H9 (cell line): ENCODE results near the gene BIRC6. TPM values are rescaled to one million over a fixed set of nuclear protein-coding genes. Genes with fewer than 3 reads are reported as not detected.

Experiments
- DNase-seq: peaks from one replicate; pipeline ENCODE4 v3.0.0-alpha.2; 2017
- H2AFZ ChIP-seq: one replicate; pipeline ENCODE4 v1.6.1; 2013; ENCODE audit warnings: mild to moderate bottlenecking, low read length, control low read depth, moderate library complexity
- H2AK5ac ChIP-seq: 2 replicates; pipeline ENCODE4 v1.6.1; 2013; ENCODE audit warnings: low read length, control low read depth, mixed read lengths; ENCODE audit not compliant: insufficient read length
- H2BK120ac ChIP-seq: one replicate; pipeline ENCODE4 v1.6.1; 2013; ENCODE audit warnings: low read depth, mild to moderate bottlenecking, low read length, control low read depth, inconsistent platforms; ENCODE audit not compliant: poor library complexity, severe bottlenecking
- H2BK12ac ChIP-seq: 2 replicates; pipeline ENCODE4 v1.6.1; 2013; ENCODE audit warnings: low read length, control low read depth, mixed read lengths, low read depth; ENCODE audit not compliant: insufficient read length
- H2BK15ac ChIP-seq: 2 replicates; pipeline ENCODE4 v1.6.1; 2013; ENCODE audit warnings: low read depth, low read length, control low read depth
- H2BK20ac ChIP-seq: one replicate; pipeline ENCODE4 v1.6.1; 2013; ENCODE audit warnings: low read depth, mild to moderate bottlenecking, low read length, control low read depth, inconsistent platforms; ENCODE audit not compliant: poor library complexity, severe bottlenecking
- H2BK5ac ChIP-seq: 2 replicates; pipeline ENCODE4 v1.6.1; 2013; ENCODE audit warnings: low read length, control low read depth, mixed read lengths; ENCODE audit not compliant: insufficient read length
- H3K14ac ChIP-seq: 2 replicates; pipeline ENCODE4 v1.6.1; 2013; ENCODE audit warnings: low read length, control low read depth; ENCODE audit not compliant: insufficient read depth
- H3K18ac ChIP-seq: 2 replicates; pipeline ENCODE4 v1.6.1; 2013; ENCODE audit warnings: low read depth, mild to moderate bottlenecking, mixed read lengths, low read length, control low read depth; ENCODE audit not compliant: insufficient read length
- H3K23ac ChIP-seq: 2 replicates; pipeline ENCODE4 v1.6.1; 2013; ENCODE audit warnings: low read length, control low read depth, mixed read lengths, low read depth; ENCODE audit not compliant: insufficient read length
- H3K23me2 ChIP-seq: 2 replicates; pipeline ENCODE4 v1.6.1; 2013; ENCODE audit warnings: low read depth, mild to moderate bottlenecking, mixed read lengths, low read length, control low read depth; ENCODE audit not compliant: insufficient read length, poor library complexity, severe bottlenecking
- H3K27ac ChIP-seq: 2 replicates; pipeline ENCODE4 v1.5.1; 2013; ENCODE audit warnings: low read length, control low read depth, mixed read lengths, low read depth; ENCODE audit not compliant: insufficient read length
- H3K27me3 ChIP-seq: 2 replicates; pipeline ENCODE4 v1.6.1; 2013; ENCODE audit warnings: low read length, control low read depth, inconsistent platforms; ENCODE audit not compliant: insufficient read depth
- H3K4ac ChIP-seq: 2 replicates; pipeline ENCODE4 v1.6.1; 2013; ENCODE audit warnings: low read depth, mild to moderate bottlenecking, control low read depth, inconsistent platforms, low read length, moderate library complexity
- H3K4me1 ChIP-seq: 2 replicates; pipeline ENCODE4 v1.6.1; 2013; ENCODE audit warnings: low read length, control low read depth, inconsistent platforms; ENCODE audit not compliant: insufficient read depth
- H3K4me2 ChIP-seq: 2 replicates; pipeline ENCODE4 v1.6.1; 2013; ENCODE audit warnings: low read length, control low read depth, mixed read lengths; ENCODE audit not compliant: insufficient read length, insufficient read depth
- H3K56ac ChIP-seq: 2 replicates; pipeline ENCODE4 v1.6.1; 2013; ENCODE audit warnings: low read depth, mild to moderate bottlenecking, mixed read lengths, low read length, control low read depth; ENCODE audit not compliant: insufficient read length
- H3K79me1 ChIP-seq: 2 replicates; pipeline ENCODE4 v1.6.1; 2013; ENCODE audit warnings: low read depth, mild to moderate bottlenecking, moderate library complexity, low read length, control low read depth, inconsistent platforms; ENCODE audit not compliant: insufficient read depth, poor library complexity, severe bottlenecking
- H3K79me2 ChIP-seq: 2 replicates; pipeline ENCODE4 v1.6.1; 2013; ENCODE audit warnings: low read length, control low read depth, inconsistent platforms; ENCODE audit not compliant: insufficient read depth
- H3K9ac ChIP-seq: 2 replicates; pipeline ENCODE4 v1.6.1; 2013; ENCODE audit warnings: low read length, control low read depth, mixed read lengths; ENCODE audit not compliant: insufficient read length; ENCODE audit errors: extremely low read depth
- H3K9me3 ChIP-seq: one replicate; pipeline ENCODE4 v1.6.1; 2013; ENCODE audit warnings: low read depth, low read length, inconsistent platforms; ENCODE audit not compliant: control insufficient read depth
- H3T11ph ChIP-seq: one replicate; pipeline ENCODE4 v1.6.1; 2013; ENCODE audit warnings: mild to moderate bottlenecking, low read length, control low read depth, inconsistent platforms
- H4K20me1 ChIP-seq: one replicate; pipeline ENCODE4 v1.6.1; 2013; ENCODE audit not compliant: control insufficient read depth, insufficient read length, insufficient read depth
- H4K5ac ChIP-seq: 2 replicates; pipeline ENCODE4 v1.6.1; 2013; ENCODE audit warnings: low read depth, mild to moderate bottlenecking, mixed read lengths, low read length, control low read depth; ENCODE audit not compliant: insufficient read length
- H4K8ac ChIP-seq: replicated peaks from 2 replicates; pipeline ENCODE4 v1.6.1; 2013; ENCODE audit warnings: low read length, control low read depth, mixed read lengths, low read depth; ENCODE audit not compliant: insufficient read length
- H4K91ac ChIP-seq: 2 replicates; pipeline ENCODE4 v1.6.1; 2013; ENCODE audit warnings: low read depth, mild to moderate bottlenecking, moderate library complexity, mixed read lengths, low read length, control low read depth; ENCODE audit not compliant: insufficient read length
- H3K27ac Mint-ChIP-seq, 3 experiments: 2 replicates in 2 of 3; 3 replicates in 1 of 3; pipeline ENCODE4 v1.8.0; 2020 to 2021; ENCODE audit warnings: mixed read lengths in 3 of 3, mild to moderate bottlenecking in 1 of 3, moderate library complexity in 1 of 3
- H3K27me3 Mint-ChIP-seq: 2 replicates; pipeline ENCODE4 v1.8.0; 2021; ENCODE audit warnings: low read depth, mild to moderate bottlenecking, moderate library complexity, mixed read lengths
- H3K36me3 Mint-ChIP-seq, 3 experiments: 2 replicates in 2 of 3; 3 replicates in 1 of 3; pipeline ENCODE4 v1.8.0; 2020 to 2021; ENCODE audit warnings: low read depth in 3 of 3, mixed read lengths in 3 of 3; ENCODE audit not compliant: insufficient read depth in 1 of 3
- H3K4me1 Mint-ChIP-seq, 2 experiments: 2 replicates each; pipeline ENCODE4 v1.8.0; 2020; ENCODE audit warnings: mixed read lengths in 2 of 2
- H3K4me3 Mint-ChIP-seq, 2 experiments: 2 replicates in 1 of 2; 3 replicates in 1 of 2; pipeline ENCODE4 v1.8.0; 2020 to 2021; ENCODE audit warnings: mild to moderate bottlenecking in 2 of 2, mixed read lengths in 2 of 2, moderate library complexity in 1 of 2
- H3K9me3 Mint-ChIP-seq, 2 experiments: 2 replicates in 1 of 2; 3 replicates in 1 of 2; pipeline ENCODE4 v1.8.0; 2020; ENCODE audit warnings: mild to moderate bottlenecking in 2 of 2, mixed read lengths in 2 of 2, moderate library complexity in 1 of 2
- WGBS: extraction: QIAGEN DNeasy Blood & Tissue Kit; methylation state at CpG from one replicate; pipeline ENCODE4 v1.1.7; 2013; ENCODE audit warnings: missing lambda C conversion rate, low lambda C conversion rate, mixed read lengths; ENCODE audit not compliant: insufficient read length; ENCODE audit errors: extremely low coverage; 5-methylcytosine and 5-hydroxymethylcytosine counted together
- total RNA-seq: library from RNA; stranded (reverse); gene quantifications from 2 replicates; pipeline ENCODE4 v1.2.1, GENCODE V29; 2021
- TF ChIP-seq, protein P1 (sequence below): fragments of 200-600 bp; sonication (generic); conservative IDR thresholded peaks from 3 replicates; pipeline ENCODE4 v1.8.0; 2021; ENCODE audit warnings: antibody characterized with exemption, mild to moderate bottlenecking

Gene BIRC6
- total RNA-seq, 1 experiment from 2014 or later: 78.8 TPM

DNA sequence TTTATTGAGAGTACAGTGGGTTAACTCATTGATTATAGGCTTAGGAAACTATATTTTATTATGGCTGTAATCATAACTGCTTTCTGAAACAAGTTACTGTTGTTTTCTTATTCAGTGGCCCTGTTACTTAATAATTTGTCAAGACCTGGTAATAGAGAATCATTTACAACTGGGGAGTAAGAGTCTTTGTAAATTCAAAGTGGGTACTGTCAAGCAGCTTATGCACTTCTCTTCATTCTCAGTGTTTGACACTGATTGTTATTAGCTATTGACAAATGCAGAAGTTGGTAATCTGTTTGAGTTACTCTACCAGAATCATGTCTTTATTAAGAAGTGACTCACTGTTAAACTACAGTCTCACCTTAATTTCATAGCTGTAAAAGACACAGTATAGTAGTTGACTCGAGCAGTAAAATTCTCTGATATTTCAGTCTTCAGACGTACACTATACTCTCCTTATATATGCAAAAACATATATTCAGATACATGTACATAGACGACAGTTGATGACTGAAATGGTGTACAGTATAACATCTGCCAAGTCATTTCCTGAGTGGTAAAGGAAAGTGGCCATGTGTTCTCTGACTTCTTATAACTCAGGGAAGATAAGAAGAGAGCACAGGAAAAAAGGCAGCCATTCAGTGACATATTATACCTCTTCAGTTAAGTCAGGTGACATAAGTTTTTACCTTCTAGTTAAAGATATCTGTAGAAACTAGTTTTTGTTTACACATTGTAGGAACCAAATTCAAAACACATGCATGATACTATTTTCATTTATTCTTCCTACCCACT is 235.0 kb downstream of the BIRC6 start:
- TF ChIP-seq, protein P1, sequence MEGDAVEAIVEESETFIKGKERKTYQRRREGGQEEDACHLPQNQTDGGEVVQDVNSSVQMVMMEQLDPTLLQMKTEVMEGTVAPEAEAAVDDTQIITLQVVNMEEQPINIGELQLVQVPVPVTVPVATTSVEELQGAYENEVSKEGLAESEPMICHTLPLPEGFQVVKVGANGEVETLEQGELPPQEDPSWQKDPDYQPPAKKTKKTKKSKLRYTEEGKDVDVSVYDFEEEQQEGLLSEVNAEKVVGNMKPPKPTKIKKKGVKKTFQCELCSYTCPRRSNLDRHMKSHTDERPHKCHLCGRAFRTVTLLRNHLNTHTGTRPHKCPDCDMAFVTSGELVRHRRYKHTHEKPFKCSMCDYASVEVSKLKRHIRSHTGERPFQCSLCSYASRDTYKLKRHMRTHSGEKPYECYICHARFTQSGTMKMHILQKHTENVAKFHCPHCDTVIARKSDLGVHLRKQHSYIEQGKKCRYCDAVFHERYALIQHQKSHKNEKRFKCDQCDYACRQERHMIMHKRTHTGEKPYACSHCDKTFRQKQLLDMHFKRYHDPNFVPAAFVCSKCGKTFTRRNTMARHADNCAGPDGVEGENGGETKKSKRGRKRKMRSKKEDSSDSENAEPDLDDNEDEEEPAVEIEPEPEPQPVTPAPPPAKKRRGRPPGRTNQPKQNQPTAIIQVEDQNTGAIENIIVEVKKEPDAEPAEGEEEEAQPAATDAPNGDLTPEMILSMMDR: no peak
- Histone ChIP-seq H2BK5ac (no peak overlapping the region), H3K4me2 (no peak overlapping the region), H3K23me2 (no peaks in the 10 kb centered on the region), H3T11ph (no peak overlapping the region), H3K79me1 (no peaks in the 10 kb centered on the region), H3K79me2 (no peaks in the 10 kb centered on the region), H3K14ac (no peak overlapping the region), H3K9me3 (no peaks in the 10 kb centered on the region), H3K27me3 (no peaks in the 10 kb centered on the region), H3K27ac (no peak overlapping the region), H2BK12ac (no peak overlapping the region), H3K18ac (no peak overlapping the region), H2AFZ (no peak overlapping the region), H3K9ac (no peak overlapping the region), H3K23ac (no peak overlapping the region), H2BK15ac (no peak overlapping the region), H4K20me1 (no peaks in the 10 kb centered on the region), H4K8ac (no peak overlapping the region), H3K4ac (no peak overlapping the region), H2BK20ac (no peak overlapping the region), H4K91ac (no peak overlapping the region), H2AK5ac (no peak overlapping the region), H3K4me1 (no peaks in the 10 kb centered on the region), H2BK120ac (no peak overlapping the region), H3K56ac (no peak overlapping the region), H4K5ac (no peak overlapping the region)
- H3K36me3 Mint-ChIP-seq: peaks cover 0 to 5% (median 4%) of the 10 kb centered on the region in 3 experiments; a peak in 2 of 7 replicates
- no peaks in the 10 kb centered on the region for H3K27me3 Mint-ChIP-seq
- no CpG with 5 or more reads among the region's 3 CpGs for WGBS
- H3K9me3 Mint-ChIP-seq: no peaks in the 10 kb centered on the region
- no peak overlapping the region for H3K4me3 Mint-ChIP-seq
- peak overlapping the region in 1 of 3 experiments; percentile 20; a peak in 1 of 7 replicates for H3K27ac Mint-ChIP-seq
- no peak for DNase-seq
- no peaks in the 10 kb centered on the region for H3K4me1 Mint-ChIP-seq
